OCI-LY7 (cell line): ENCODE results near the gene RPL27A. TPM values are rescaled to one million over a fixed set of nuclear protein-coding genes. Genes with fewer than 3 reads are reported as not detected.

ENCODE experiments used
- BruUV-seq: library from RNA; stranded (reverse); fragments of 400-500 nt; replicated peaks from 2 replicates; lab custom pipeline; 2021; lab: Mats Ljungman, UMichigan
- CTCF ChIA-PET: fragments of 300-600 bp; sonication (Branson Sonifier 250); formaldehyde crosslinking; loops from one replicate; lab custom pipeline; 2022; ENCODE audit warnings: antibody characterized with exemption; ENCODE audit not compliant: unreplicated experiment; lab: Charles Lee
- POLR2A ChIA-PET: fragments of 300-600 bp; sonication (Branson Sonifier 250); formaldehyde crosslinking; loops from one replicate; lab custom pipeline; 2022; ENCODE audit warnings: antibody characterized with exemption; lab: Charles Lee
- DNase-seq: peaks from one replicate; pipeline ENCODE4 v3.0.0-alpha.2; 2015; ENCODE audit warnings: low spot score
- H2AFZ ChIP-seq: fragments of 200-600 bp; sonication (generic), shearing (Covaris generic); 2 replicates; pipeline ENCODE4 v1.6.1; 2014; ENCODE audit warnings: mild to moderate bottlenecking, antibody characterized with exemption, low read length, moderate library complexity
- H3K27ac ChIP-seq: fragments of 200-600 bp; sonication (generic); 2 replicates; pipeline ENCODE4 v1.5.1; 2014; ENCODE audit warnings: mixed run types, low read depth, mild to moderate bottlenecking, moderate library complexity, low read length, inconsistent platforms; ENCODE audit not compliant: poor library complexity, severe bottlenecking
- H3K36me3 ChIP-seq: fragments of 200-600 bp; sonication (generic); 2 replicates; pipeline ENCODE4 v1.6.1; 2014; ENCODE audit warnings: mild to moderate bottlenecking, antibody characterized with exemption, low read length, moderate library complexity, mixed read lengths; ENCODE audit not compliant: insufficient read depth
- H3K4me1 ChIP-seq: fragments of 200-600 bp; sonication (generic); 2 replicates; pipeline ENCODE4 v1.5.1; 2014; ENCODE audit warnings: mild to moderate bottlenecking, low read length; ENCODE audit not compliant: insufficient read depth, poor library complexity, severe bottlenecking
- H3K4me2 ChIP-seq: fragments of 200-600 bp; sonication (generic); 2 replicates; pipeline ENCODE4 v1.6.1; 2014; ENCODE audit warnings: mild to moderate bottlenecking, low read length
- H3K4me3 ChIP-seq: fragments of 200-600 bp; sonication (generic); 2 replicates; pipeline ENCODE4 v1.5.1; 2014; ENCODE audit warnings: mild to moderate bottlenecking, low read depth, low read length; ENCODE audit not compliant: poor library complexity, severe bottlenecking
- H3K79me2 ChIP-seq: fragments of 200-600 bp; sonication (generic); 2 replicates; pipeline ENCODE4 v1.6.1; 2016; ENCODE audit warnings: low read depth, mild to moderate bottlenecking, low read length, moderate library complexity, mixed read lengths; ENCODE audit not compliant: insufficient read depth
- H3K9me2 ChIP-seq: fragments of 200-600 bp; sonication (generic); 2 replicates; pipeline ENCODE4 v1.6.1; 2016; ENCODE audit warnings: mild to moderate bottlenecking, low read length, mixed read lengths; ENCODE audit not compliant: insufficient read depth
- H3K9me3 ChIP-seq: fragments of 200-600 bp; sonication (generic); 2 replicates; pipeline ENCODE4 v1.6.1; 2014; ENCODE audit warnings: mild to moderate bottlenecking, mixed run types, low read length, mixed read lengths
- H4K20me1 ChIP-seq: fragments of 200-600 bp; sonication (generic); 2 replicates; pipeline ENCODE4 v1.6.1; 2014; ENCODE audit warnings: mild to moderate bottlenecking, antibody characterized with exemption, low read length, moderate library complexity, mixed read lengths; ENCODE audit not compliant: insufficient read depth
- CTCF ChIP-seq: fragments of 200-600 bp; sonication (generic); conservative IDR thresholded peaks from 2 replicates; pipeline ENCODE4 v1.5.1; 2014; ENCODE audit warnings: mild to moderate bottlenecking, antibody characterized with exemption, low read length, moderate library complexity, mixed read lengths
- EZH2phosphoT487 ChIP-seq: fragments of 200-600 bp; sonication (generic); IDR thresholded peaks from 2 replicates; pipeline ENCODE4 v1.6.1; 2018; ENCODE audit warnings: low read depth, borderline replicate concordance, mild to moderate bottlenecking, mixed run types, antibody characterized with exemption, low read length, moderate library complexity, mixed read lengths
- intact Hi-C: fragments of 100-400 bp; cut with micrococcal nuclease; formaldehyde crosslinking; loops from one replicate; pipeline ENCODE4 v1.10.0; 2022; ENCODE audit not compliant: unreplicated experiment
- total RNA-seq, 2 experiments: library from RNA; depleted of rRNA in 1 of 2; stranded (reverse); fragments of >200 nt in 1 of 2; shearing (Covaris generic) in 1 of 2; gene quantifications; 2 replicates each; pipeline ENCODE4 v1.2.3, GENCODE V29; 2014 to 2022

Gene RPL27A
- total RNA-seq, 2 experiments from 2014 or later, result 1,593 to 2,753 TPM

- no TSS peak for BruUV-seq
- no peak overlapping the region for H3K4me3 ChIP-seq
- no peak for DNase-seq
- intact Hi-C loops, result no loop called here
- no peaks in the 10 kb centered on the region for H3K36me3 ChIP-seq
- H3K4me1 ChIP-seq, result peaks cover 14% of the 10 kb centered on the region
- H4K20me1 ChIP-seq, result no peaks in the 10 kb centered on the region
- H3K79me2 ChIP-seq, result no peaks in the 10 kb centered on the region
- H3K9me3 ChIP-seq, result no peaks in the 10 kb centered on the region
- H3K27ac ChIP-seq, result no peak overlapping the region
- no peak overlapping the region for H2AFZ ChIP-seq
- CTCF ChIA-PET, result no interaction called here
- TF ChIP-seq CTCF (no peak), EZH2phosphoT487 (no peak)
- POLR2A ChIA-PET, result interaction anchor here (0.6 kb wide), 1 partner anchor 676 kb away, joined by 4 read pairs; no protein-coding TSS in a partner anchor
- H3K9me2 ChIP-seq, result no peaks in the 10 kb centered on the region
- no peak overlapping the region for H3K4me2 ChIP-seq
These were observed 47.5 kb downstream of the RPL27A start for GRCh38 chr11:8729837-8730696.

- no peak for TF ChIP-seq CTCF
- TF ChIP-seq EZH2phosphoT487, result no peak
- H4K20me1 ChIP-seq, result no peaks in the 10 kb centered on the region
- DNase-seq, result no peak
- H2AFZ ChIP-seq, result no peak overlapping the region
- no peaks in the 10 kb centered on the region for H3K36me3 ChIP-seq
- peaks cover 14% of the 10 kb centered on the region for H3K4me1 ChIP-seq
- intact Hi-C loops, result no loop called here
- H3K4me2 ChIP-seq, result no peak overlapping the region
- H3K9me2 ChIP-seq, result no peaks in the 10 kb centered on the region
- no peak overlapping the region for H3K27ac ChIP-seq
- no TSS peak for BruUV-seq
- H3K4me3 ChIP-seq, result no peak overlapping the region
- ChIA-PET CTCF (no interaction called here), POLR2A (interaction anchor here (1.4 kb wide), 1 partner anchor 10 kb away, joined by 4 read pairs; no protein-coding TSS in a partner anchor)
- H3K9me3 ChIP-seq, result no peaks in the 10 kb centered on the region
- H3K79me2 ChIP-seq, result no peaks in the 10 kb centered on the region
These were observed 48.1 kb downstream of the RPL27A start for GRCh38 chr11:8730697-8731020.
